8988T (cell line): Measurements from ENCODE around the gene OXER1.
"Not testable (repeated sequence)": the region's sequence is repeated elsewhere in the genome, so short reads cannot be mapped to it uniquely, and the experiment has no call there.

Experiments used
- DNase-seq: peaks from one replicate; pipeline ENCODE4 v3.0.0; 2011

The OXER1 gene

GRCh38 chr2:42744545-42745082 lies 19.3 kb downstream of the OXER1 start:
- no peak for DNase-seq

- DNase-seq: no peak
Measured at GRCh38 chr2:42743659-42743990, 20.3 kb downstream of the OXER1 start.

- no peak for DNase-seq
Measured at GRCh38 chr2:42742740-42743658, 20.9 kb downstream of the OXER1 start.

GRCh38 chr2:42741140-42741539 lies 22.8 kb downstream of the OXER1 start:
- no peak for DNase-seq

GRCh38 chr2:42736598-42737322 lies 27.2 kb downstream of the OXER1 start:
- DNase-seq: no peak

- no peak for DNase-seq
Measured at GRCh38 chr2:42733852-42734251, 30.1 kb downstream of the OXER1 start.

- not testable (repeated sequence) for DNase-seq
Measured at GRCh38 chr2:42731316-42731715, 32.6 kb downstream of the OXER1 start.

- no peak for DNase-seq
Measured at GRCh38 chr2:42726680-42727079, 37.3 kb downstream of the OXER1 start.

GRCh38 chr2:42725657-42726056 lies 38.3 kb downstream of the OXER1 start:
- no peak for DNase-seq

GRCh38 chr2:42724886-42725285 lies 39.0 kb downstream of the OXER1 start:
- DNase-seq: no peak

- DNase-seq: no peak
Measured at GRCh38 chr2:42723465-42723864, 40.5 kb downstream of the OXER1 start.

GRCh38 chr2:42722320-42723190 lies 41.4 kb downstream of the OXER1 start:
- DNase-seq: no peak

GRCh38 chr2:42721898-42722297 lies 42.0 kb downstream of the OXER1 start:
- no peak for DNase-seq

GRCh38 chr2:42714686-42715085 lies 49.2 kb downstream of the OXER1 start:
- no peak for DNase-seq

GRCh38 chr2:42713920-42714319 lies 50.0 kb downstream of the OXER1 start:
- DNase-seq: no peak

GRCh38 chr2:42712934-42713333 lies 51.0 kb downstream of the OXER1 start:
- DNase-seq: no peak
